Neural progenitor cell (in vitro differentiated cells): ENCODE data around the gene ADGRG1. TPM values are rescaled to one million over a fixed set of nuclear protein-coding genes. Genes with fewer than 3 reads are reported as not detected.
A peak's percentile ranks its signal among the peaks of the same experiment; 100 is the strongest.

Experiments used
- DNase-seq: peaks from one replicate; pipeline ENCODE4 v3.0.0-alpha.2; 2016; ENCODE audit warnings: low spot score
- H2AFZ ChIP-seq: fragments of 200-600 bp; sonication (generic); replicated peaks from 2 replicates; pipeline ENCODE4 v1.6.1; 2016; ENCODE audit warnings: antibody characterized with exemption
- H3F3A ChIP-seq: fragments of 200-600 bp; sonication (generic); 2 replicates; pipeline ENCODE4 v1.6.1; 2016; ENCODE audit warnings: antibody characterized with exemption, low read depth
- H3K27ac ChIP-seq: fragments of 200-600 bp; sonication (generic); 2 replicates; pipeline ENCODE4 v1.5.1; 2016; ENCODE audit warnings: mild to moderate bottlenecking
- H3K27me3 ChIP-seq: fragments of 200-600 bp; sonication (generic); 2 replicates; pipeline ENCODE4 v1.6.1; 2016; ENCODE audit warnings: mild to moderate bottlenecking, moderate library complexity
- H3K36me3 ChIP-seq: fragments of 200-600 bp; sonication (generic); 2 replicates; pipeline ENCODE4 v1.5.1; 2016
- H3K4me1 ChIP-seq: fragments of 200-600 bp; sonication (generic); 2 replicates; pipeline ENCODE4 v1.6.1; 2016; ENCODE audit warnings: mixed run types
- H3K4me2 ChIP-seq: fragments of 200-600 bp; sonication (generic); 2 replicates; pipeline ENCODE4 v1.6.1; 2016
- H3K4me3 ChIP-seq: fragments of 200-600 bp; sonication (generic); 2 replicates; pipeline ENCODE4 v1.5.1; 2016
- H3K79me2 ChIP-seq: fragments of 200-600 bp; sonication (generic); 2 replicates; pipeline ENCODE4 v1.6.1; 2016; ENCODE audit warnings: low read depth
- H3K9ac ChIP-seq: fragments of 200-600 bp; sonication (generic); 2 replicates; pipeline ENCODE4 v1.6.1; 2016
- H3K9me3 ChIP-seq: fragments of 200-600 bp; sonication (generic); 2 replicates; pipeline ENCODE4 v1.5.1; 2016; ENCODE audit warnings: low read depth
- H4K20me1 ChIP-seq: fragments of 200-600 bp; sonication (generic); 2 replicates; pipeline ENCODE4 v1.6.1; 2016; ENCODE audit warnings: low read depth
- H3K27ac Mint-ChIP-seq: 3 replicates; pipeline ENCODE4 v1.8.0; 2021; ENCODE audit warnings: mixed read lengths
- H3K27me3 Mint-ChIP-seq: 2 replicates; pipeline ENCODE4 v1.8.0; 2022; ENCODE audit warnings: low read depth, mild to moderate bottlenecking, inconsistent platforms, moderate library complexity, mixed read lengths; ENCODE audit not compliant: insufficient read depth
- H3K36me3 Mint-ChIP-seq: 3 replicates; pipeline ENCODE4 v1.8.0; 2021; ENCODE audit warnings: mixed read lengths
- H3K4me1 Mint-ChIP-seq: 3 replicates; pipeline ENCODE4 v1.8.0; 2021; ENCODE audit warnings: mixed read lengths
- H3K4me3 Mint-ChIP-seq: 3 replicates; pipeline ENCODE4 v1.8.0; 2021; ENCODE audit warnings: mild to moderate bottlenecking, moderate library complexity, mixed read lengths
- H3K9me3 Mint-ChIP-seq: 3 replicates; pipeline ENCODE4 v1.8.0; 2020; ENCODE audit warnings: mixed read lengths
- CTCF ChIP-seq: fragments of 200-600 bp; sonication (generic); IDR thresholded peaks from 2 replicates; pipeline ENCODE4 v1.5.1; 2017; ENCODE audit warnings: antibody characterized with exemption, mild to moderate bottlenecking
- EZH2 ChIP-seq: fragments of 200-600 bp; sonication (generic); IDR thresholded peaks from 2 replicates; pipeline ENCODE4 v1.6.1; 2017; ENCODE audit warnings: antibody characterized with exemption, mild to moderate bottlenecking, moderate library complexity
- EZH2phosphoT487 ChIP-seq: fragments of 200-600 bp; sonication (generic); IDR thresholded peaks from 2 replicates; pipeline ENCODE4 v1.6.1; 2017; ENCODE audit warnings: antibody characterized with exemption
- total RNA-seq: library from RNA; depleted of rRNA; stranded (reverse); fragments of >200 nt; gene quantifications from 2 replicates; pipeline ENCODE4 v1.2.3, GENCODE V29; 2015; ENCODE audit warnings: low replicate concordance

The ADGRG1 gene
- total RNA-seq, 1 donor from 2014 or later: 8.0 TPM

- Histone ChIP-seq H3K79me2 (no peaks in the 10 kb centered on the region), H3K4me3 (no peak overlapping the region), H3K4me1 (no peaks in the 10 kb centered on the region), H3K36me3 (no peaks in the 10 kb centered on the region), H3K27me3 (no peaks in the 10 kb centered on the region), H3K4me2 (no peak overlapping the region), H3K27ac (no peak overlapping the region), H3K9me3 (no peaks in the 10 kb centered on the region), H4K20me1 (no peaks in the 10 kb centered on the region), H2AFZ (no peak overlapping the region), H3F3A (peaks cover 9% of the 10 kb centered on the region), H3K9ac (no peak overlapping the region)
- TF ChIP-seq CTCF: no peak
- no peak for TF ChIP-seq EZH2phosphoT487
- no peak for TF ChIP-seq EZH2
- peaks cover 5% of the 10 kb centered on the region for H3K27me3 Mint-ChIP-seq
- no peak for DNase-seq
- no peak overlapping the region for H3K4me3 Mint-ChIP-seq
- H3K36me3 Mint-ChIP-seq: peaks cover 2% of the 10 kb centered on the region
- H3K27ac Mint-ChIP-seq: peak overlapping the region; percentile 69
- H3K9me3 Mint-ChIP-seq: no peaks in the 10 kb centered on the region
- H3K4me1 Mint-ChIP-seq: peaks cover 20% of the 10 kb centered on the region
Measured at GRCh38 chr16:57645691-57646387, 17.4 kb downstream of the ADGRG1 start.

GRCh38 chr16:57646388-57647039 is 18.1 kb downstream of the ADGRG1 start:
- Histone ChIP-seq H3K9ac (no peak overlapping the region), H4K20me1 (no peaks in the 10 kb centered on the region), H3K36me3 (no peaks in the 10 kb centered on the region), H3K9me3 (no peaks in the 10 kb centered on the region), H3K27ac (no peak overlapping the region), H2AFZ (no peak overlapping the region), H3K4me1 (no peaks in the 10 kb centered on the region), H3K27me3 (no peaks in the 10 kb centered on the region), H3K4me2 (no peak overlapping the region), H3F3A (peaks cover 9% of the 10 kb centered on the region), H3K79me2 (no peaks in the 10 kb centered on the region), H3K4me3 (no peak overlapping the region)
- Mint-ChIP-seq H3K27ac (no peak overlapping the region), H3K36me3 (peaks cover 3% of the 10 kb centered on the region), H3K9me3 (no peaks in the 10 kb centered on the region), H3K4me3 (no peak overlapping the region), H3K4me1 (peaks cover 19% of the 10 kb centered on the region), H3K27me3 (peaks cover 5% of the 10 kb centered on the region)
- TF ChIP-seq EZH2phosphoT487 (no peak), EZH2 (no peak), CTCF (no peak)
- no peak for DNase-seq

- Histone ChIP-seq H3F3A (peaks cover 9% of the 10 kb centered on the region), H3K36me3 (no peaks in the 10 kb centered on the region), H2AFZ (no peak overlapping the region), H4K20me1 (no peaks in the 10 kb centered on the region), H3K79me2 (no peaks in the 10 kb centered on the region), H3K4me3 (no peak overlapping the region), H3K27ac (no peak overlapping the region), H3K4me1 (no peaks in the 10 kb centered on the region), H3K4me2 (no peak overlapping the region), H3K9ac (no peak overlapping the region), H3K9me3 (no peaks in the 10 kb centered on the region), H3K27me3 (no peaks in the 10 kb centered on the region)
- peaks cover 6% of the 10 kb centered on the region for H3K36me3 Mint-ChIP-seq
- peaks cover 5% of the 10 kb centered on the region for H3K27me3 Mint-ChIP-seq
- TF ChIP-seq CTCF: no peak
- TF ChIP-seq EZH2phosphoT487: no peak
- no peak for TF ChIP-seq EZH2
- no peak overlapping the region for H3K27ac Mint-ChIP-seq
- H3K9me3 Mint-ChIP-seq: no peaks in the 10 kb centered on the region
- no peak for DNase-seq
- H3K4me3 Mint-ChIP-seq: no peak overlapping the region
- H3K4me1 Mint-ChIP-seq: peaks cover 21% of the 10 kb centered on the region
Measured at GRCh38 chr16:57647136-57647875, 18.9 kb downstream of the ADGRG1 start.
